Measurements from ENCODE around the gene TEX101.

DNA sequence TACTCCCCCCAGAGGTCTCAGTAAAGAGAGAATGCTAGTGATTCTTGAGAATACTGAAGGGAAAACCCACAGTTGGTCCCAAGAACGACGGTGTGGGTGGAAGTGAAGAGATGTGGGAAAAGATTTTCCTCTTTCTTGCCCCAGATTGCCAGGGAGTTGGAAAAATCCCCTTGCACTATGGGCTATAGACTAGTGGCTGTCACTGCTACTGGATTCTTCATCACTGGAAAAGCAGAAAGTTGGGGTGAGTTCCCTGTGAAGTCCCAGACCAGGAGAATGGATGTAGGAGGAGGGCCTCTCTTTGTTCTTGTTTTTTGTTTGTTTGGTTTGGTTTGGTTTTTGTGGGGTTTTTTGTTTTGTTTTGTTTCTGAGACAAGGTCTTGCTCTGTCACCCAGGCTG lies 39.3 kb downstream of the TEX101 start:
- no peak for TF ChIP-seq USF1 (IDR thresholded peaks at IDR 0.05)
- TF ChIP-seq RAD21 (IDR thresholded peaks at IDR 0.05; ENCODE audit: low read depth), result no peak
- no peak for TF ChIP-seq TEAD4 (IDR thresholded peaks at IDR 0.05)
- TF ChIP-seq, protein P1, sequence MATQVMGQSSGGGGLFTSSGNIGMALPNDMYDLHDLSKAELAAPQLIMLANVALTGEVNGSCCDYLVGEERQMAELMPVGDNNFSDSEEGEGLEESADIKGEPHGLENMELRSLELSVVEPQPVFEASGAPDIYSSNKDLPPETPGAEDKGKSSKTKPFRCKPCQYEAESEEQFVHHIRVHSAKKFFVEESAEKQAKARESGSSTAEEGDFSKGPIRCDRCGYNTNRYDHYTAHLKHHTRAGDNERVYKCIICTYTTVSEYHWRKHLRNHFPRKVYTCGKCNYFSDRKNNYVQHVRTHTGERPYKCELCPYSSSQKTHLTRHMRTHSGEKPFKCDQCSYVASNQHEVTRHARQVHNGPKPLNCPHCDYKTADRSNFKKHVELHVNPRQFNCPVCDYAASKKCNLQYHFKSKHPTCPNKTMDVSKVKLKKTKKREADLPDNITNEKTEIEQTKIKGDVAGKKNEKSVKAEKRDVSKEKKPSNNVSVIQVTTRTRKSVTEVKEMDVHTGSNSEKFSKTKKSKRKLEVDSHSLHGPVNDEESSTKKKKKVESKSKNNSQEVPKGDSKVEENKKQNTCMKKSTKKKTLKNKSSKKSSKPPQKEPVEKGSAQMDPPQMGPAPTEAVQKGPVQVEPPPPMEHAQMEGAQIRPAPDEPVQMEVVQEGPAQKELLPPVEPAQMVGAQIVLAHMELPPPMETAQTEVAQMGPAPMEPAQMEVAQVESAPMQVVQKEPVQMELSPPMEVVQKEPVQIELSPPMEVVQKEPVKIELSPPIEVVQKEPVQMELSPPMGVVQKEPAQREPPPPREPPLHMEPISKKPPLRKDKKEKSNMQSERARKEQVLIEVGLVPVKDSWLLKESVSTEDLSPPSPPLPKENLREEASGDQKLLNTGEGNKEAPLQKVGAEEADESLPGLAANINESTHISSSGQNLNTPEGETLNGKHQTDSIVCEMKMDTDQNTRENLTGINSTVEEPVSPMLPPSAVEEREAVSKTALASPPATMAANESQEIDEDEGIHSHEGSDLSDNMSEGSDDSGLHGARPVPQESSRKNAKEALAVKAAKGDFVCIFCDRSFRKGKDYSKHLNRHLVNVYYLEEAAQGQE (IDR thresholded peaks at IDR 0.05; ENCODE audit: low read depth), result no peak
- TF ChIP-seq CREB1 (IDR thresholded peaks at IDR 0.05; ENCODE audit: low read depth), result no peak
- no peak for TF ChIP-seq TAF1 (IDR thresholded peaks at IDR 0.05; ENCODE audit: low read depth)
- no peak for TF ChIP-seq MAX (IDR thresholded peaks at IDR 0.05)
- no peak for TF ChIP-seq YY1 (IDR thresholded peaks at IDR 0.05; ENCODE audit: low read depth)
- TF ChIP-seq EP300 (IDR thresholded peaks at IDR 0.05; ENCODE audit: borderline replicate concordance), result no peak
- TF ChIP-seq CEBPB (IDR thresholded peaks at IDR 0.05), result no peak

Data from Ishikawa (cell line).